ENCODE measurements around the gene SZRD1.

- no peak for TF ChIP-seq CTCF (IDR thresholded peaks at IDR 0.05)
- TF ChIP-seq ATF1 (CRISPR knock-in tag; IDR thresholded peaks at IDR 0.05): no peak
- TF ChIP-seq USF2 (CRISPR knock-in tag; IDR thresholded peaks at IDR 0.05): no peak
- no peak for TF ChIP-seq JUN (CRISPR knock-in tag; IDR thresholded peaks at IDR 0.05)
Observed at GRCh38 chr1:16318555-16318954, 48.5 kb upstream of the SZRD1 start.

Data from WTC11 (cell line).